8988T (cell line): ENCODE measurements around the gene PCAT7.
"Not testable (repeated sequence)": the region's sequence is repeated elsewhere in the genome, so short reads cannot be mapped to it uniquely, and the experiment has no call there.

Experiments
- DNase-seq: peaks from one replicate; pipeline ENCODE4 v3.0.0; 2011

PCAT7 gene

GRCh38 chr9:94564279-94564678 is 9.4 kb downstream of the PCAT7 start:
- not testable (repeated sequence) for DNase-seq

GRCh38 chr9:94566550-94566949 is 11.7 kb downstream of the PCAT7 start:
- DNase-seq: no peak

- no peak for DNase-seq
These were observed 12.4 kb downstream of the PCAT7 start for GRCh38 chr9:94567271-94567670.

GRCh38 chr9:94568250-94568889 is 13.5 kb downstream of the PCAT7 start:
- DNase-seq: no peak

GRCh38 chr9:94568972-94569712 is 14.3 kb downstream of the PCAT7 start:
- no peak for DNase-seq

- no peak for DNase-seq
These were observed 21.2 kb downstream of the PCAT7 start for GRCh38 chr9:94576131-94576530.

- no peak for DNase-seq
These were observed 22.2 kb downstream of the PCAT7 start for GRCh38 chr9:94577036-94577435.

GRCh38 chr9:94577571-94577970 is 22.7 kb downstream of the PCAT7 start:
- DNase-seq: no peak

- no peak for DNase-seq
These were observed 26.8 kb downstream of the PCAT7 start for GRCh38 chr9:94581728-94582127.

GRCh38 chr9:94584555-94584954 is 29.7 kb downstream of the PCAT7 start:
- DNase-seq: no peak

GRCh38 chr9:94586316-94586715 is 31.4 kb downstream of the PCAT7 start:
- no peak for DNase-seq

- DNase-seq: no peak
These were observed 31.9 kb downstream of the PCAT7 start for GRCh38 chr9:94586814-94587213.

- DNase-seq: no peak
These were observed 33.8 kb downstream of the PCAT7 start for GRCh38 chr9:94588681-94589080.

- DNase-seq: not testable (repeated sequence)
These were observed 36.2 kb downstream of the PCAT7 start for GRCh38 chr9:94591046-94591545.

GRCh38 chr9:94591876-94592275 is 37.0 kb downstream of the PCAT7 start:
- DNase-seq: no peak

GRCh38 chr9:94592683-94593082 is 37.8 kb downstream of the PCAT7 start:
- DNase-seq: not testable (repeated sequence)

GRCh38 chr9:94593459-94594345 is 38.8 kb downstream of the PCAT7 start, which contains the start of gene FBP2:
FBP2 (minus strand) TSS chr9:94593824; CDS start chr9:94593726, 98 bp downstream.
- no peak for DNase-seq

- no peak for DNase-seq
These were observed 44.2 kb downstream of the PCAT7 start for GRCh38 chr9:94599102-94599501.

- no peak for DNase-seq
These were observed 45.4 kb downstream of the PCAT7 start for GRCh38 chr9:94600258-94600657.

GRCh38 chr9:94600715-94601114 is 45.8 kb downstream of the PCAT7 start:
- DNase-seq: no peak

- no peak for DNase-seq
These were observed 47.8 kb downstream of the PCAT7 start for GRCh38 chr9:94602666-94603065.

GRCh38 chr9:94603259-94604160 is 48.6 kb downstream of the PCAT7 start:
- peak; percentile 77 for DNase-seq
